ENCODE results near the gene LRRC74A. TPM values are rescaled to one million over a fixed set of nuclear protein-coding genes. Genes with fewer than 3 reads are reported as not detected.

The LRRC74A gene
- polyA plus RNA-seq, 1 donor (not counting 4 experiments of a cell fraction or from before 2014, with no cell fraction given), result not detected

GRCh38 chr14:76779221-76780057 lies 46.8 kb upstream of the LRRC74A start:
- dilution Hi-C loops (cut with MboI; ENCODE audit: extremely low pct_ligation_motif_present, low sequenced_read_pairs), result no loop called here
- TF ChIP-seq EZH2 (IDR thresholded peaks at IDR 0.05; ENCODE audit: low read length) (no peak), CTCF (optimal IDR thresholded peaks at IDR 0.05 in 1 of 3, IDR thresholded peaks at IDR 0.05 in 1 of 3, conservative IDR thresholded peaks at IDR 0.05 in 1 of 3; ENCODE audit: extremely low read depth in 1 of 3, insufficient read depth in 2 of 3, low read length in 3 of 3) (no peak)
- H3K9ac ChIP-seq (ENCODE audit: control insufficient read depth, extremely low read depth, insufficient read depth, low read length), result no peak overlapping the region
- H3K27me3 ChIP-seq (ENCODE audit: control insufficient read depth, extremely low read depth, insufficient read depth, low read length), result peaks cover 3% of the 10 kb centered on the region
- no peak for FAIRE-seq
- H3K4me1 ChIP-seq (ENCODE audit: control insufficient read depth, extremely low read depth, insufficient read depth, low read length), result peaks cover 7% of the 10 kb centered on the region
- H4K20me1 ChIP-seq (ENCODE audit: control insufficient read depth, extremely low read depth, insufficient read depth, low read length), result no peaks in the 10 kb centered on the region
- H3K36me3 ChIP-seq (ENCODE audit: control insufficient read depth in 2 of 2, extremely low read depth in 1 of 2, insufficient read depth in 2 of 2, low read length in 2 of 2), result peaks cover 3 to 6% of the 10 kb centered on the region in 2 experiments
- no peaks in the 10 kb centered on the region for H3K9me3 ChIP-seq (ENCODE audit: control insufficient read depth, low read depth, low read length)
- H3K79me2 ChIP-seq (ENCODE audit: control insufficient read depth, insufficient read depth, low read length), result no peaks in the 10 kb centered on the region
- no peak overlapping the region for H3K4me3 ChIP-seq (ENCODE audit: control insufficient read depth in 2 of 3, extremely low read depth in 1 of 3, insufficient read depth in 2 of 3, low read depth in 1 of 3, low read length in 3 of 3)
- no peak overlapping the region for H2AFZ ChIP-seq (ENCODE audit: control insufficient read depth, low read length)
- DNase-seq (ENCODE audit: low read depth, low spot score), result no peak
- no peaks in the 10 kb centered on the region for H3K9me1 ChIP-seq (ENCODE audit: control insufficient read depth, extremely low read depth, insufficient read depth, low read length)
- no peak overlapping the region for H3K27ac ChIP-seq (ENCODE audit: control insufficient read depth, insufficient read depth, low read length)
- H3K4me2 ChIP-seq (ENCODE audit: control insufficient read depth, extremely low read depth, insufficient read depth, low read depth, low read length), result no peak overlapping the region

- Histone ChIP-seq H2AFZ (ENCODE audit: control insufficient read depth, low read length) (no peak overlapping the region), H3K9me3 (ENCODE audit: control insufficient read depth, low read depth, low read length) (no peaks in the 10 kb centered on the region), H4K20me1 (ENCODE audit: control insufficient read depth, extremely low read depth, insufficient read depth, low read length) (no peaks in the 10 kb centered on the region), H3K27ac (ENCODE audit: control insufficient read depth, insufficient read depth, low read length) (no peak overlapping the region), H3K4me3 (ENCODE audit: control insufficient read depth in 2 of 3, extremely low read depth in 1 of 3, insufficient read depth in 2 of 3, low read depth in 1 of 3, low read length in 3 of 3) (no peak overlapping the region), H3K9me1 (ENCODE audit: control insufficient read depth, extremely low read depth, insufficient read depth, low read length) (no peaks in the 10 kb centered on the region), H3K9ac (ENCODE audit: control insufficient read depth, extremely low read depth, insufficient read depth, low read length) (no peak overlapping the region), H3K4me1 (ENCODE audit: control insufficient read depth, extremely low read depth, insufficient read depth, low read length) (peaks cover 7% of the 10 kb centered on the region), H3K4me2 (ENCODE audit: control insufficient read depth, extremely low read depth, insufficient read depth, low read depth, low read length) (no peak overlapping the region), H3K79me2 (ENCODE audit: control insufficient read depth, insufficient read depth, low read length) (no peaks in the 10 kb centered on the region), H3K36me3 (ENCODE audit: control insufficient read depth in 2 of 2, extremely low read depth in 1 of 2, insufficient read depth in 2 of 2, low read length in 2 of 2) (peaks cover 3 to 6% of the 10 kb centered on the region in 2 experiments), H3K27me3 (ENCODE audit: control insufficient read depth, extremely low read depth, insufficient read depth, low read length) (peaks cover 3% of the 10 kb centered on the region)
- dilution Hi-C loops (cut with MboI; ENCODE audit: extremely low pct_ligation_motif_present, low sequenced_read_pairs), result no loop called here
- DNase-seq (ENCODE audit: low read depth, low spot score) (no peak), FAIRE-seq (no peak)
- no peak for TF ChIP-seq CTCF (optimal IDR thresholded peaks at IDR 0.05 in 1 of 3, IDR thresholded peaks at IDR 0.05 in 1 of 3, conservative IDR thresholded peaks at IDR 0.05 in 1 of 3; ENCODE audit: extremely low read depth in 1 of 3, insufficient read depth in 2 of 3, low read length in 3 of 3)
- no peak for TF ChIP-seq EZH2 (IDR thresholded peaks at IDR 0.05; ENCODE audit: low read length)
These were observed 46.2 kb upstream of the LRRC74A start for GRCh38 chr14:76780058-76780345.

All from keratinocyte (primary cell).